NCI-H748 treated with DMSO at 0.1 percent for 48 hours (cell line): ENCODE data around the gene ASIP.
"Not testable (repeated sequence)": the region's sequence is repeated elsewhere in the genome, so short reads cannot be mapped to it uniquely, and the experiment has no call there.

Experiments
- DNase-seq: peaks from one replicate; lab custom pipeline; 2025; lab: John Stamatoyannopoulos, UW

ASIP gene

GRCh38 chr20:34287500-34287899 lies 46.3 kb downstream of the ASIP start:
- DNase-seq, result not testable (repeated sequence)

GRCh38 chr20:34290471-34290870 lies 49.2 kb downstream of the ASIP start:
- DNase-seq, result no peak

GRCh38 chr20:34292496-34292895 lies 51.3 kb downstream of the ASIP start:
- DNase-seq, result no peak

DNA sequence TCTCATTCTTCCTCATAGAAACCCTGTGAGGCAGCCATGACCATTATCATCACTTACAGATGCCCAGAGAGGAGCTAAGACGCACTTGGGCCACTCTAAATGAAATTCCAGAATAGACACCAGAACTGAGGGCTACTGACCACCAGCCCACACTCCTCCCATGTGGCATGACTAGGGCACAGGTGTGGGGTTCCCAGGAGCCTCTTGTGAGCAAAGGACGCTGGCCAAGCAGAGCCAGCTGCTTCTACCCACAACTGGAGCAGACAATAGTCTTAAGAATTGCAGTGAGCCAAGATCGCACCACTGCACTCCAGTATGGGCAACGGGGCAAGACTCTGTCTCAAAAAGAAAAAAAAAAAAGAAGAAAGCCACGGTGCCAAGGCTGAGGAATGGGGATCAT lies 51.9 kb downstream of the ASIP start:
- no peak for DNase-seq

- DNase-seq, result no peak
Observed at GRCh38 chr20:34293589-34293988, 52.4 kb downstream of the ASIP start.

GRCh38 chr20:34294563-34294962 lies 53.3 kb downstream of the ASIP start:
- DNase-seq, result no peak

DNA sequence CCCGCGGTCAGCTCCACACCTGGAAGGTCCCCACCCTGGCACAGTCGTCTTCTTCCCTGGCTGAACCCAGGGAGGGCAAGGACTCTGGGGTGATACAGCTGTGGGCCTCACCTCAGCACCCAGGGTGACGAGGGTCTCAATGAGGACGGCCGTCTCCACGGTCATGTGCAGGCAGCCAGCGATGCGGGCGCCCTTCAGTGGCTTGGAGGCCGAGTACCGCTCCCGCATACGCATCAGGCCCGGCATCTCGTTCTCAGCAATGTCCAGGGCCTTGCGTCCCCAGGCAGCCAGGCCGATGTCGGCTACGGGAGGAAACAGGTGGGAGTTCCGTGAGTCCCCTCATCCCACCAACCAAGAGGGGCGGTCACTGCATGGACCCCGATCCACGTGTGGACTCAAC lies 54.1 kb downstream of the ASIP start:
- no peak for DNase-seq

- DNase-seq, result no peak
Observed at GRCh38 chr20:34296468-34296867, 55.2 kb downstream of the ASIP start.

DNA sequence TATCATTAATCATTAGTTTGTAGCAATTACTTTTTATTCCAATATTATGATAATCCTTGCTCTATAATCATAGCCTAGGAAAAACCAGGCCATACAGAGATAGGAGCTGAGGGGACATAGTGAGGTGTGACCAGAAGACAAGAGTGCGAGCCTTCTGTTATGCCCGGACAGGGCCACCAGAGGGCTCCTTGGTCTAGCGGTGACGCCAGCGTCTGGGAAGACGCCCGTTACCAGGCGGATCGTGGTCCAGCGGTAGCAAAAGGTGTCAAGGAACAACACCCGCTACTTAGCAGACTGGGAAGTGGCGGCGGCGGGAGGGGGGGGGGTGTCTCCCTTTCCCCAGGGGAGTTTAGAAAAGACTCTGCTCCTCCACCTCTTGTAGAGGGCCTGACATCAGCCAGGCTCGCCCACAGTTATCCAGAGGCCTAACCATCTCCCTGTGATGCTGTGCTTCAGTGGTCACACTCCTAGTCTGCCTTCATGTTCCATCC lies 57.1 kb downstream of the ASIP start:
- not testable (repeated sequence) for DNase-seq

- DNase-seq, result no peak
Observed at GRCh38 chr20:34299556-34300255, 58.5 kb downstream of the ASIP start.

- DNase-seq, result no peak
Observed at GRCh38 chr20:34300256-34300806, 59.1 kb downstream of the ASIP start.

- no peak for DNase-seq
Observed at GRCh38 chr20:34300809-34301586, 59.8 kb downstream of the ASIP start.

- no peak for DNase-seq
Observed at GRCh38 chr20:34301587-34302311, 60.5 kb downstream of the ASIP start.

DNA sequence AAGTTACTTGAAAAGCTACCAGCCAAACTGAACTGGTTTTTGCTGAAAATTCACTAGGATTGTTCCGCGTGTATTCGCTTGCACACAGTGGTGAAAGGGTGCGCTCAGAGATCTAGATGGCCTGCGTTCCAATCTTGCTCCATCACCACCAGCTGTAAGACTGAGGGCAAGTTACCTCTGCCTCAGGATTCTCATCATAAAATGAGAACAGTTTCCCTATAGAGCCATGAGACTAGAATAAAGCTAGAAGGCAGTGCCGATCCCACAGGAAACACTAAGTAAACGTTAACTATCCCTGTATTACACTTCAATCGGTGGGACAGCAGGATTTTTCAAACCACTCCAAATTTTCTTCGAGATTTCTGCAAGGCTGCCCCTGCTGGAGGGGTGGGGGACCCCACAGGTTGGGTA lies 61.1 kb downstream of the ASIP start:
- no peak for DNase-seq

- DNase-seq, result peak; percentile 88
Observed at GRCh38 chr20:34302723-34303533, 61.7 kb downstream of the ASIP start, which contains the start of gene AHCY. Gene AHCY, minus strand, starts transcription at chr20:34303355. Its CDS starts 85 bp downstream, at chr20:34303270.

GRCh38 chr20:34305333-34306230 lies 64.4 kb downstream of the ASIP start:
- DNase-seq, result no peak

DNA sequence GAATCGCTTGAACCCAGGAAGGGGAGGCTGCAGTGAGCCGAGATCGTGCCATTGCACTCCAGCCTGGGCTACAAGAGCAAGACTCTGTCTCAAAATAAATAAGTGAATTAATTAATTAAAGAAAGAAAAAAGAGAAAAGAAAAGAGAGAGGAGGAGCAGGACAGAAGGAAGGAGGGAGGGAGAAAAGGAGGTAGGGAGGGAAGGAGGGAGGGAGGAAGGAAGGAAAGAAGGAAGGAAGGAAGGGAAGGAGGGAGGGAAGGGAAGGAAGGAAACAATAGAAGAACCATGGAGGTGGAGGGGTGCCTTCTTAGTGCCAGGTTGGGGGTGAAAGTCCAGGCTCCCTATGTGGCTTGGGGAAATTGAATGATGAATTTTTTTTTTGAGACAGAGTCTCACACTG lies 68.5 kb downstream of the ASIP start:
- DNase-seq, result no peak

GRCh38 chr20:34310481-34311117 lies 69.4 kb downstream of the ASIP start:
- no peak for DNase-seq

DNA sequence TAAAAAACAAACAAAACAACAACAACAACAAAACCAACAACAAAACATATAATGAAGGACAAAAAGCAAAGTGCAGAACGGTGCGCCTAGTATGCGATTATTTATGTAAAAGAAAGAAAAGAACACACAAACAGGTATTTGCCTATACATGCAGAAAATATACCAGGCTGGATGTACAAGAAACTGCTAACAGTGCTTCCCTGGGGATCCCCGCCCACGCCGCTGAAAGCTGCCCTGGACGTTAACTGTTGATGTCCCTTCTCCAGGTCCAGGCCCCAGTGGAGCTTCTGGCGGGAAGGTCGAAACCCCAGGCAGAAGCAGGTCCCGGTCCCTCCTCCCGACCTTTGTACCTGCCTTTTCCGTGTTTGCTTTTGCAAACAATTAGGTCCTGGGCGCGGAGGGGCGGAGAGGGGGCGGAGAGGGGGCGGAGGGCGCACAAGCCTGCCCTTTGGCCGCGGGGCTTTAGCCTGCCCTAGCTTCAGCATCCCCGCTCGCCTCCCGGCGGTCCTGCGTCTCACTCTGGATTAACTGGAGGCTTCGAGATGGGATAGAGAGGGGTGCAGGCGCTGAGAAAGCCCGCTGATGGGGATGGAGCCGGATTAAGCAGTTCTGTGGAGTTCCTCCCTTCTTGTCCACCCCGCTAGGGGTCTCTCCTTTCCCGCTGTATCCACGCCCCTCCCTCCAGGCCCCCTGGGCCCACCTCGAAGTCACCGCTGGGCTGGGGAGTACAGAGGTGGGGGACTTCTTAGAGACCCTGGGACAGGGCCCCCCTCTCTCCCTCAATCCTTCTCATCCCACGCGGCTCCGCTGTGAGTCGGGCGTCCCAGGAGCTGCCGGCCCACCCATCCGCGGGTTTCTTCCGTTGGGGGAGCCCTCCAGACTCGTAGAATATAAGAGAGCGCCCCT lies 70.1 kb downstream of the ASIP start:
- DNase-seq, result no peak
